ENCODE data around the gene TMEM217. TPM values are rescaled to one million over a fixed set of nuclear protein-coding genes. Genes with fewer than 3 reads are reported as not detected.
"Not testable (repeated sequence)": the region's sequence is repeated elsewhere in the genome, so short reads cannot be mapped to it uniquely, and the experiment has no call there.

The TMEM217 gene
- polyA plus RNA-seq, 3 donors = 0.09 to 0.29 TPM; not detected in 1

DNA sequence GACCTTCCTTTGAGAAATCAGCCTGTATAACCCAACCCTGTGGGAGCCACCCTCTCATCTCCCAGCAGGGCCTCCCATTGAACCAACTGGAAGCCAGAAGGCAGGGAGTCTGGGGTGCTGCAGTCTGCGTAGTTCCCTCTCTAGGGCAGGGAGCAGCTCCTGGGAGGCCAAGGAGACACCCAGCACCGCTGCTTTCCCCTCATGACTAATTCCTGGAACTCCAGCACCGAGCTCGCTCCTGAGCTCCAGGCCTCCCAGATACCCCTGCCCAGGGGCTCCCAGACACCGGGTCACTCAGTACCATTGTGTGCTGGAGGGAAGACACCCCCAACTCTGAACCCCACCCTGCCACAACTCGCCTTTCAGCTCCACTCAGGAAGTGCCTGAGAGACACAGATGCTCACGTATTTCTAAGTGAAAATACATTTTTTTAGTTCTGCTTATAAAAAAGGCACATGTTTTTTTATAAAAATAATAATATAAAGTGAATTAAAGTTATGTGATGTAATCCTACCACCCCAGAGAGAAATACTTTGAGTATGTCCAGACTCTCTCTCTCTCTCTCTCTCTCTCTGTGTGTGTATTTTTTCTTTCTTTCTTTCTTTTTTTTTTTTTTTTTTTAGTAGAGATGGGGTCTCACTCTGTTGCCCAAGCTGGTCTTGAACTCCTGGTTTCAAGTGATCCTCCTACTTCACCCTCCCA lies 70.5 kb downstream of the TMEM217 start:
- H3K27ac ChIP-seq (ENCODE audit: low read depth in 1 of 2, low read length in 2 of 2) = peak overlapping the region; percentile 45 to 83
- TF ChIP-seq, protein P1, sequence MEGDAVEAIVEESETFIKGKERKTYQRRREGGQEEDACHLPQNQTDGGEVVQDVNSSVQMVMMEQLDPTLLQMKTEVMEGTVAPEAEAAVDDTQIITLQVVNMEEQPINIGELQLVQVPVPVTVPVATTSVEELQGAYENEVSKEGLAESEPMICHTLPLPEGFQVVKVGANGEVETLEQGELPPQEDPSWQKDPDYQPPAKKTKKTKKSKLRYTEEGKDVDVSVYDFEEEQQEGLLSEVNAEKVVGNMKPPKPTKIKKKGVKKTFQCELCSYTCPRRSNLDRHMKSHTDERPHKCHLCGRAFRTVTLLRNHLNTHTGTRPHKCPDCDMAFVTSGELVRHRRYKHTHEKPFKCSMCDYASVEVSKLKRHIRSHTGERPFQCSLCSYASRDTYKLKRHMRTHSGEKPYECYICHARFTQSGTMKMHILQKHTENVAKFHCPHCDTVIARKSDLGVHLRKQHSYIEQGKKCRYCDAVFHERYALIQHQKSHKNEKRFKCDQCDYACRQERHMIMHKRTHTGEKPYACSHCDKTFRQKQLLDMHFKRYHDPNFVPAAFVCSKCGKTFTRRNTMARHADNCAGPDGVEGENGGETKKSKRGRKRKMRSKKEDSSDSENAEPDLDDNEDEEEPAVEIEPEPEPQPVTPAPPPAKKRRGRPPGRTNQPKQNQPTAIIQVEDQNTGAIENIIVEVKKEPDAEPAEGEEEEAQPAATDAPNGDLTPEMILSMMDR (IDR thresholded peaks at IDR 0.05) = no peak
- Mint-ChIP-seq H3K27me3 (ENCODE audit: low read depth in 3 of 3) (peaks cover 0 to 3% (median 0%) of the 10 kb centered on the region in 3 donors), H3K4me1 (peaks cover 64% of the 10 kb centered on the region), H3K27ac (peak overlapping the region; percentile 68 to 95 (median 90)), H3K4me3 (peak overlapping the region in 1 of 2 donors; percentile 46), H3K9me3 (no peaks in the 10 kb centered on the region), H3K36me3 (peaks cover 0 to 2% of the 10 kb centered on the region in 2 donors)
- no peaks in the 10 kb centered on the region for H3K79me2 ChIP-seq (ENCODE audit: insufficient read depth, low read length)
- peak overlapping the region in 1 of 3 experiments; percentile 41 for H3K4me3 ChIP-seq (replicated peaks in 1 of 3; ENCODE audit: low read depth in 2 of 3, low read length in 3 of 3)
- H3K36me3 ChIP-seq (replicated peaks in 1 of 2; ENCODE audit: control insufficient read depth in 1 of 2, insufficient read depth in 2 of 2, low read length in 2 of 2) = no peaks in the 10 kb centered on the region
- peak overlapping the region; percentile 30 for H3K4me2 ChIP-seq (replicated peaks; ENCODE audit: extremely low read depth, low read length, poor library complexity, severe bottlenecking)
- peaks cover 77 to 92% of the 10 kb centered on the region in 2 donors for H3K4me1 ChIP-seq (ENCODE audit: control insufficient read depth in 1 of 2, insufficient read depth in 2 of 2, low read length in 2 of 2)
- peak overlapping the region; percentile 65 for H2AFZ ChIP-seq (ENCODE audit: insufficient read depth, low read depth, low read length, poor library complexity, severe bottlenecking)
- intact Hi-C loops (cut with micrococcal nuclease) = loop anchor here in 1 of 2 donors (2.0 kb wide), 1 partner anchor 17 kb away; the partner anchor contains the start of gene PIM1
- H4K20me1 ChIP-seq (ENCODE audit: insufficient read depth, low read length) = no peaks in the 10 kb centered on the region
- WGBS (ENCODE audit: insufficient coverage) = 16% methylated on average over 5 of the region's 7 CpGs
- peak in 2 of 3 donors; percentile 24 to 62 for DNase-seq
- peak overlapping the region; percentile 39 for H3K9ac ChIP-seq (ENCODE audit: insufficient read depth, low read length, poor library complexity, severe bottlenecking)
- H3K27me3 ChIP-seq (ENCODE audit: control insufficient read depth in 2 of 2, insufficient read depth in 2 of 2, low read length in 2 of 2) = no peaks in the 10 kb centered on the region
- no peaks in the 10 kb centered on the region for H3K9me3 ChIP-seq (replicated peaks in 1 of 2; ENCODE audit: control insufficient read depth in 1 of 2, insufficient read depth in 1 of 2, low read length in 2 of 2)

GRCh38 chr6:37185949-37186720 lies 71.8 kb downstream of the TMEM217 start:
- peak; percentile 54 to 83 (median 76) for DNase-seq
- Histone ChIP-seq H3K4me3 (replicated peaks in 1 of 3; ENCODE audit: low read depth in 2 of 3, low read length in 3 of 3) (peak overlapping the region in 1 of 3 experiments; percentile 40), H3K4me1 (ENCODE audit: control insufficient read depth in 1 of 2, insufficient read depth in 2 of 2, low read length in 2 of 2) (peaks cover 79 to 94% of the 10 kb centered on the region in 2 donors), H3K27ac (ENCODE audit: low read depth in 1 of 2, low read length in 2 of 2) (peak overlapping the region in 1 of 2 donors; percentile 83), H3K4me2 (replicated peaks; ENCODE audit: extremely low read depth, low read length, poor library complexity, severe bottlenecking) (peak overlapping the region; percentile 8)
- peak overlapping the region; percentile 84 to 95 (median 90) for H3K27ac Mint-ChIP-seq
- H3K27me3 ChIP-seq (ENCODE audit: control insufficient read depth in 2 of 2, insufficient read depth in 2 of 2, low read length in 2 of 2); H2AFZ ChIP-seq (ENCODE audit: insufficient read depth, low read depth, low read length, poor library complexity, severe bottlenecking); H3K36me3 ChIP-seq (replicated peaks in 1 of 2; ENCODE audit: control insufficient read depth in 1 of 2, insufficient read depth in 2 of 2, low read length in 2 of 2); H4K20me1 ChIP-seq (ENCODE audit: insufficient read depth, low read length); H3K79me2 ChIP-seq (ENCODE audit: insufficient read depth, low read length); H3K9me3 ChIP-seq (replicated peaks in 1 of 2; ENCODE audit: control insufficient read depth in 1 of 2, insufficient read depth in 1 of 2, low read length in 2 of 2); H3K36me3 Mint-ChIP-seq; H3K9ac ChIP-seq (ENCODE audit: insufficient read depth, low read length, poor library complexity, severe bottlenecking); H3K9me3 Mint-ChIP-seq; H3K27me3 Mint-ChIP-seq (ENCODE audit: low read depth in 3 of 3): not testable (repeated sequence)
- WGBS (ENCODE audit: insufficient coverage) = 62% methylated on average over 2 of the region's 6 CpGs
- H3K4me3 Mint-ChIP-seq = peak overlapping the region in 1 of 2 donors; percentile 59
- intact Hi-C loops (cut with micrococcal nuclease) = loop anchor here in 1 of 2 donors (2.0 kb wide), 1 partner anchor 15 kb away; the partner anchor contains the start of gene PIM1
- peaks cover 63% of the 10 kb centered on the region for H3K4me1 Mint-ChIP-seq

Data from CD14-positive monocyte (primary cell).